H1 (cell line): Measurements from ENCODE around the gene CDKN2B-AS1. TPM values are rescaled to one million over a fixed set of nuclear protein-coding genes. Genes with fewer than 3 reads are reported as not detected.

Experiments used
- CTCF ChIA-PET: fragments of 300-600 bp; sonication (Branson Sonifier 250); formaldehyde crosslinking; loops from one replicate; lab custom pipeline; 2021; ENCODE audit not compliant: partially characterized antibody; lab: Charles Lee
- POLR2A ChIA-PET: fragments of 300-600 bp; sonication (Branson Sonifier 250); formaldehyde crosslinking; loops from one replicate; lab custom pipeline; 2021; ENCODE audit warnings: inconsistent platforms; ENCODE audit not compliant: partially characterized antibody; lab: Charles Lee
- DNase-seq, 2 experiments: peaks; one replicate each; pipeline versions ENCODE4 v3.0.0 to v3.0.0-alpha.2; 2010 to 2022; ENCODE audit warnings: low spot score in 2 of 2, low read depth in 1 of 2, mixed read lengths in 1 of 2
- FAIRE-seq: peaks from 2 replicates; lab custom pipeline; 2011; peaks lifted over from hg19 to GRCh38; lab: Jason Lieb, UNC
- H2AFZ ChIP-seq: 2 replicates; pipeline ENCODE4 v1.8.1; 2012; ENCODE audit warnings: low read length, inconsistent platforms
- H2AK5ac ChIP-seq: 2 replicates; pipeline ENCODE4 v1.6.1; 2013; ENCODE audit warnings: low read depth, low read length
- H2BK120ac ChIP-seq: replicated peaks from 2 replicates; pipeline ENCODE3; 2013; ENCODE audit warnings: low read depth, low read length, inconsistent platforms
- H2BK12ac ChIP-seq: 2 replicates; pipeline ENCODE4 v1.6.1; 2013; ENCODE audit warnings: low read depth, low read length
- H2BK15ac ChIP-seq: 2 replicates; pipeline ENCODE4 v1.6.1; 2013; ENCODE audit warnings: low read length
- H2BK20ac ChIP-seq: 2 replicates; pipeline ENCODE4 v1.6.1; 2013; ENCODE audit warnings: low read length
- H2BK5ac ChIP-seq: 2 replicates; pipeline ENCODE4 v1.6.1; 2013; ENCODE audit warnings: low read depth, low read length
- H3K14ac ChIP-seq: 2 replicates; pipeline ENCODE4 v1.6.1; 2013; ENCODE audit warnings: inconsistent platforms; ENCODE audit not compliant: insufficient read length
- H3K18ac ChIP-seq: 2 replicates; pipeline ENCODE4 v1.6.1; 2013; ENCODE audit warnings: low read length; ENCODE audit errors: extremely low read depth
- H3K23ac ChIP-seq: 2 replicates; pipeline ENCODE4 v1.6.1; 2013; ENCODE audit warnings: inconsistent platforms; ENCODE audit not compliant: insufficient read length
- H3K23me2 ChIP-seq: 2 replicates; pipeline ENCODE4 v1.6.1; 2013; ENCODE audit warnings: low read depth, low read length
- H3K27ac ChIP-seq: 2 replicates; pipeline ENCODE4 v1.6.1; 2011; ENCODE audit warnings: low read depth, low read length, inconsistent platforms
- H3K27me3 ChIP-seq, 4 experiments: replicated peaks in 1 of 4; 1 replicate in 1 of 4; 2 replicates in 3 of 4; pipeline versions ENCODE4 v1.6.1 to v1.8.1; 2011 to 2013; ENCODE audit warnings: low read length in 3 of 4, mild to moderate bottlenecking in 3 of 4, inconsistent platforms in 2 of 4, mixed read lengths in 2 of 4, moderate library complexity in 1 of 4; ENCODE audit not compliant: control insufficient read depth in 3 of 4, insufficient read depth in 3 of 4; ENCODE audit errors: extremely low read depth in 1 of 4
- H3K36me3 ChIP-seq, 4 experiments: 2 replicates each; pipeline versions ENCODE4 v1.6.1 to v1.8.1; 2011 to 2013; ENCODE audit warnings: mild to moderate bottlenecking in 4 of 4, low read length in 3 of 4, moderate library complexity in 2 of 4, control low read depth in 1 of 4, inconsistent platforms in 1 of 4; ENCODE audit not compliant: insufficient read depth in 4 of 4, control insufficient read depth in 2 of 4
- H3K4ac ChIP-seq: replicated peaks from 2 replicates; pipeline ENCODE3; 2013; ENCODE audit warnings: low read length, low read depth, mixed read lengths, inconsistent platforms; ENCODE audit not compliant: insufficient read length
- H3K4me1 ChIP-seq, 4 experiments: replicated peaks in 1 of 4; 1 replicate in 1 of 4; 2 replicates in 3 of 4; pipeline versions ENCODE4 v1.6.1 to v1.8.1; 2011 to 2013; ENCODE audit warnings: low read length in 3 of 4, inconsistent platforms in 2 of 4, mixed read lengths in 1 of 4; ENCODE audit not compliant: insufficient read depth in 4 of 4, control insufficient read depth in 3 of 4
- H3K4me2 ChIP-seq, 2 experiments: 2 replicates each; pipeline versions ENCODE4 v1.6.1 to v1.8.1; 2011 to 2013; ENCODE audit warnings: low read depth in 2 of 2, low read length in 2 of 2, control low read depth in 1 of 2, inconsistent platforms in 1 of 2, mild to moderate bottlenecking in 1 of 2; ENCODE audit not compliant: insufficient read depth in 1 of 2
- H3K4me3 ChIP-seq, 4 experiments: fragments of 200-600, 300-600 bp in 1 of 4; sonication (generic), shearing (Covaris generic), sonication (Bioruptor Twin) in 1 of 4; 2 replicates each; pipeline versions ENCODE4 v1.5.1 to v1.8.1; 2011 to 2016; ENCODE audit warnings: low read length in 4 of 4, low read depth in 3 of 4, control low read depth in 2 of 4, inconsistent platforms in 2 of 4, mild to moderate bottlenecking in 2 of 4, mixed read lengths in 1 of 4, moderate library complexity in 1 of 4; ENCODE audit not compliant: insufficient read depth in 2 of 4; ENCODE audit errors: extremely low read depth in 1 of 4
- H3K56ac ChIP-seq: replicated peaks from 2 replicates; pipeline ENCODE3; 2013; ENCODE audit warnings: low read depth, mild to moderate bottlenecking, mixed read lengths, low read length, inconsistent platforms; ENCODE audit not compliant: insufficient read length
- H3K79me1 ChIP-seq: 2 replicates; pipeline ENCODE4 v1.6.1; 2013; ENCODE audit warnings: low read depth, low read length, control low read depth
- H3K79me2 ChIP-seq, 2 experiments: 2 replicates each; pipeline versions ENCODE4 v1.6.1 to v1.8.1; 2012 to 2013; ENCODE audit warnings: low read length in 2 of 2, mild to moderate bottlenecking in 2 of 2, inconsistent platforms in 1 of 2; ENCODE audit not compliant: insufficient read depth in 2 of 2, control insufficient read depth in 1 of 2
- H3K9ac ChIP-seq, 4 experiments: replicated peaks in 1 of 4; 1 replicate in 1 of 4; 2 replicates in 3 of 4; pipeline versions ENCODE4 v1.6.1 to v1.8.1; 2011 to 2013; ENCODE audit warnings: low read depth in 3 of 4, low read length in 3 of 4, control low read depth in 2 of 4, mild to moderate bottlenecking in 2 of 4, moderate library complexity in 2 of 4, inconsistent platforms in 1 of 4; ENCODE audit errors: extremely low read depth in 1 of 4
- H3K9me3 ChIP-seq, 2 experiments: 2 replicates each; pipeline versions ENCODE4 v1.6.1 to v1.8.1; 2012 to 2013; ENCODE audit warnings: mild to moderate bottlenecking in 2 of 2, moderate library complexity in 2 of 2, control low read depth in 1 of 2, inconsistent platforms in 1 of 2, low read depth in 1 of 2, low read length in 1 of 2, mixed read lengths in 1 of 2; ENCODE audit not compliant: insufficient read depth in 2 of 2
- H4K20me1 ChIP-seq, 2 experiments: replicated peaks in 1 of 2; 2 replicates each; pipeline versions ENCODE3 to v1.8.1; 2011 to 2013; ENCODE audit warnings: inconsistent platforms in 2 of 2, low read length in 2 of 2, mild to moderate bottlenecking in 1 of 2; ENCODE audit not compliant: insufficient read depth in 2 of 2, control insufficient read depth in 1 of 2
- H4K5ac ChIP-seq: 2 replicates; pipeline ENCODE4 v1.6.1; 2013; ENCODE audit warnings: low read length, low read depth, mixed read lengths, inconsistent platforms; ENCODE audit not compliant: insufficient read length
- H4K8ac ChIP-seq: 2 replicates; pipeline ENCODE4 v1.8.0; 2013; ENCODE audit warnings: mild to moderate bottlenecking, moderate library complexity, low read length, inconsistent platforms; ENCODE audit not compliant: insufficient read depth; ENCODE audit errors: extremely low read depth
- H4K91ac ChIP-seq: replicated peaks from 2 replicates; pipeline ENCODE3; 2013; ENCODE audit warnings: low read length, mixed read lengths, inconsistent platforms; ENCODE audit not compliant: insufficient read length
- ATF3 ChIP-seq: IDR thresholded peaks from 2 replicates; pipeline ENCODE4 v1.6.1; 2011; ENCODE audit warnings: low read depth, mild to moderate bottlenecking, low read length; ENCODE audit not compliant: insufficient read depth
- CBX5 ChIP-seq: fragments of 300-800, 300-1000 bp; sonication (generic); IDR thresholded peaks from 2 replicates; pipeline ENCODE4 v1.7.1; 2016; ENCODE audit warnings: antibody characterized with exemption, low read length, low read depth
- CEBPB ChIP-seq: IDR thresholded peaks from 2 replicates; pipeline ENCODE4 v1.6.1; 2012; ENCODE audit warnings: low read depth, low read length
- EGR1 ChIP-seq: IDR thresholded peaks from 2 replicates; pipeline ENCODE4 v1.6.1; 2011; ENCODE audit warnings: low read depth, low read length, borderline replicate concordance
- EP300 ChIP-seq, 2 experiments: IDR thresholded peaks; 1 replicate in 1 of 2; 2 replicates in 1 of 2; pipeline ENCODE4 v1.6.1; 2011 to 2012; ENCODE audit warnings: low read depth in 2 of 2, low read length in 2 of 2, mild to moderate bottlenecking in 2 of 2, borderline replicate concordance in 1 of 2, inconsistent platforms in 1 of 2, moderate library complexity in 1 of 2
- KDM1A ChIP-seq: fragments of 200-600, 300-600 bp; sonication (generic); IDR thresholded peaks from 2 replicates; pipeline ENCODE4 v1.7.1; 2016; ENCODE audit warnings: mild to moderate bottlenecking, low read length, borderline replicate concordance
- KDM5A ChIP-seq: fragments of 200-600 bp; IDR thresholded peaks from 2 replicates; pipeline ENCODE4 v1.7.1; 2012; ENCODE audit warnings: mild to moderate bottlenecking, low read length, inconsistent platforms, mixed read lengths
- NRF1 ChIP-seq: IDR thresholded peaks from 2 replicates; pipeline ENCODE4 v1.6.1; 2011; ENCODE audit warnings: mild to moderate bottlenecking, low read depth, low read length, improper control_type of control experiment
- PHF8 ChIP-seq: fragments of 200-600 bp; sonication (generic); conservative IDR thresholded peaks from 2 replicates; pipeline ENCODE4 v1.7.1; 2012; ENCODE audit warnings: low read depth, mild to moderate bottlenecking, inconsistent platforms, low read length, moderate library complexity
- POLR2AphosphoS5 ChIP-seq: IDR thresholded peaks from 2 replicates; pipeline ENCODE4 v1.6.1; 2011; ENCODE audit warnings: low read depth, low read length
- TBP ChIP-seq: IDR thresholded peaks from 2 replicates; pipeline ENCODE4 v1.6.1; 2011; ENCODE audit warnings: low read depth, low read length, improper control_type of control experiment
- WGBS, 2 experiments: shearing (Covaris generic) in 1 of 2; methylation state at CpG; one replicate each; pipeline versions ENCODE4 v1.1.6 to v1.1.7; 2013 to 2015; ENCODE audit warnings: low lambda C conversion rate in 2 of 2, mixed read lengths in 2 of 2, inconsistent platforms in 1 of 2, low coverage in 1 of 2, missing lambda C conversion rate in 1 of 2; ENCODE audit not compliant: insufficient replicate concordance in 2 of 2, insufficient coverage in 1 of 2, insufficient read length in 1 of 2; ENCODE audit errors: extremely low coverage in 1 of 2, missing lambda C conversion rate in 1 of 2; 5-methylcytosine and 5-hydroxymethylcytosine counted together
- polyA plus RNA-seq, 7 experiments: library from polyadenylated mRNA; depleted of rRNA in 3 of 7; stranded (reverse) in 5 of 7; unstranded in 2 of 7; fragments of >200 nt in 5 of 7; fragments of 200-250 nt in 2 of 7; gene quantifications; 1 replicate in 5 of 7; 2 replicates in 1 of 7; 4 replicates in 1 of 7; pipeline versions ENCODE4 v1.2.1 to v1.2.3, GENCODE V29; 2011 to 2013; ENCODE audit warnings: missing spikeins in 2 of 7, mixed read lengths in 2 of 7
- total RNA-seq: library from RNA; stranded (reverse); fragmentation: NEBNext Ultra II Directional; extraction: Animal tissue kit (Norgen Biotek cat#: 25700); gene quantifications from 2 replicates; pipeline ENCODE4 v1.2.1, GENCODE V29; 2021

Gene CDKN2B-AS1
- total and polyA plus RNA-seq, 2 of the 8 experiments (the other 6 are each of a cell fraction or from before 2014, with no cell fraction given), result not detected

DNA sequence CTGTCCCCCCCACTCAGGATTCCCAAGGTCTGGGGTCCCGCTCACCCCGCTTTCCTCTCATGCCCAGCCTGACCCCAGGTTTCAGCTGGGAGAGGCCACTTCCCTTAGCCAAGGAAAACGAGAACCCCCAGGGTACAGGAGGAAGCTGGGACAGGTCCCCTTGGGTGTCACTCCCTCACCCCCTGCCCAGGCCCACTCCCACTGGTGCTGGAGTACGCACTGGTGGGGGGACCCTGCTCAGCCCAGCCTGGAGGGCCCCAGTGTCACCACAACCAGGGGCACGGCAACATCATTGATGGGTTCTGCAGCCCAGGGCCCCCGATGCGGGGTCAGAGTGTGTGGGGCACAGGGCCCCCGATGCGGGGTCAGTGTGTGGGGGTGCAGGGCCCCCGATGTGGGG lies 159.5 kb downstream of the CDKN2B-AS1 start:
- Histone ChIP-seq H4K91ac (no peak overlapping the region), H3K23ac (no peak overlapping the region), H2BK20ac (no peak overlapping the region), H4K8ac (no peak overlapping the region), H3K27ac (no peak overlapping the region), H4K20me1 (no peaks in the 10 kb centered on the region), H3K14ac (no peak overlapping the region), H3K18ac (no peak overlapping the region), H3K9me3 (no peaks in the 10 kb centered on the region), H2AFZ (no peak overlapping the region), H3K9ac (no peak overlapping the region), H3K56ac (no peak overlapping the region), H3K4me3 (no peak overlapping the region), H3K79me2 (no peaks in the 10 kb centered on the region), H2AK5ac (no peak overlapping the region), H2BK15ac (no peak overlapping the region), H2BK120ac (no peak overlapping the region), H3K27me3 (no peaks in the 10 kb centered on the region), H2BK5ac (no peak overlapping the region), H3K36me3 (no peaks in the 10 kb centered on the region), H3K23me2 (no peaks in the 10 kb centered on the region), H3K4me1 (no peaks in the 10 kb centered on the region), H3K79me1 (no peaks in the 10 kb centered on the region), H2BK12ac (no peak overlapping the region), H3K4ac (no peak overlapping the region), H4K5ac (no peak overlapping the region), H3K4me2 (no peak overlapping the region)
- 95% methylated on average over 3 of the region's 10 CpGs; no CpG with 5 or more reads in 1 of the 2 experiments for WGBS, 2 experiments
- no peak for DNase-seq
- ChIA-PET CTCF (interaction anchor here (0.7 kb wide), 1 partner anchor 146 kb away, joined by 3 read pairs; no protein-coding TSS in a partner anchor), POLR2A (no interaction called here)
- FAIRE-seq, result no peak
- TF ChIP-seq EGR1 (no peak), TBP (no peak), EP300 (IDR thresholded peaks at IDR 0.05; ENCODE audit: borderline replicate concordance in 1 of 2, low read depth in 2 of 2, low read length in 2 of 2) (no peak), KDM1A (no peak), CBX5 (no peak), PHF8 (no peak), CEBPB (no peak), POLR2AphosphoS5 (no peak), KDM5A (no peak), ATF3 (no peak), NRF1 (no peak)
